Measurements from ENCODE around the gene PTPN9.
"Not testable (repeated sequence)": the region's sequence is repeated elsewhere in the genome, so short reads cannot be mapped to it uniquely, and the experiment has no call there.

DNA sequence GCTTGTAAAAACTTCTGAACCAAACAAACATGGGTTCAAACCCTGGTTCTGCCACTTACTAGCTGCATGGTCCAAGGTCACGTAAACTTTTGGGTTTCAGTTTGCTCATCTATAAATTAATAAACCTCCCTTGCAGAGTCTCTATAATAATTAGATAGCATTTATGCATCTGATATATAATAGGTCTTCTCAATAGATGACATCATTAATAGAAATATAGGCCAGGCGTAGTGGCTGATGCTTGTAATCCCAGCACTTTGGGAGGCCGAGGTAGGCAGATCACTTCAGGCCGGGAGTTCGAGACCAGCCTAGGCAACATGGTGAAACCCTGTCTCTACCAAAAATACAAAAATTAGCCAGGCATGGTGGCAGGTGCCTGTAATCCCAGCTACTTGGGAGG is 102.0 kb downstream of the PTPN9 start:
- TF ChIP-seq, protein P1, sequence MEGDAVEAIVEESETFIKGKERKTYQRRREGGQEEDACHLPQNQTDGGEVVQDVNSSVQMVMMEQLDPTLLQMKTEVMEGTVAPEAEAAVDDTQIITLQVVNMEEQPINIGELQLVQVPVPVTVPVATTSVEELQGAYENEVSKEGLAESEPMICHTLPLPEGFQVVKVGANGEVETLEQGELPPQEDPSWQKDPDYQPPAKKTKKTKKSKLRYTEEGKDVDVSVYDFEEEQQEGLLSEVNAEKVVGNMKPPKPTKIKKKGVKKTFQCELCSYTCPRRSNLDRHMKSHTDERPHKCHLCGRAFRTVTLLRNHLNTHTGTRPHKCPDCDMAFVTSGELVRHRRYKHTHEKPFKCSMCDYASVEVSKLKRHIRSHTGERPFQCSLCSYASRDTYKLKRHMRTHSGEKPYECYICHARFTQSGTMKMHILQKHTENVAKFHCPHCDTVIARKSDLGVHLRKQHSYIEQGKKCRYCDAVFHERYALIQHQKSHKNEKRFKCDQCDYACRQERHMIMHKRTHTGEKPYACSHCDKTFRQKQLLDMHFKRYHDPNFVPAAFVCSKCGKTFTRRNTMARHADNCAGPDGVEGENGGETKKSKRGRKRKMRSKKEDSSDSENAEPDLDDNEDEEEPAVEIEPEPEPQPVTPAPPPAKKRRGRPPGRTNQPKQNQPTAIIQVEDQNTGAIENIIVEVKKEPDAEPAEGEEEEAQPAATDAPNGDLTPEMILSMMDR (conservative IDR thresholded peaks at IDR 0.05; ENCODE audit: low read depth, low read length) = not testable (repeated sequence)
- TF ChIP-seq SMC3 (IDR thresholded peaks at IDR 0.05; ENCODE audit: low read depth, low read length); POLR2A (IDR thresholded peaks at IDR 0.05; ENCODE audit: low read depth, low read length); MAZ (IDR thresholded peaks at IDR 0.05; ENCODE audit: borderline replicate concordance, low read depth, low read length); RAD21 (IDR thresholded peaks at IDR 0.05; ENCODE audit: low read length); RCOR1 (IDR thresholded peaks at IDR 0.05; ENCODE audit: insufficient replicate concordance, low read length); CEBPB (IDR thresholded peaks at IDR 0.05; ENCODE audit: low read depth, low read length); FOS (IDR thresholded peaks at IDR 0.05; ENCODE audit: low read depth, low read length); MXI1 (IDR thresholded peaks at IDR 0.05; ENCODE audit: borderline replicate concordance, low read depth, low read length): not testable (repeated sequence)
- TF ChIP-seq, protein P2, sequence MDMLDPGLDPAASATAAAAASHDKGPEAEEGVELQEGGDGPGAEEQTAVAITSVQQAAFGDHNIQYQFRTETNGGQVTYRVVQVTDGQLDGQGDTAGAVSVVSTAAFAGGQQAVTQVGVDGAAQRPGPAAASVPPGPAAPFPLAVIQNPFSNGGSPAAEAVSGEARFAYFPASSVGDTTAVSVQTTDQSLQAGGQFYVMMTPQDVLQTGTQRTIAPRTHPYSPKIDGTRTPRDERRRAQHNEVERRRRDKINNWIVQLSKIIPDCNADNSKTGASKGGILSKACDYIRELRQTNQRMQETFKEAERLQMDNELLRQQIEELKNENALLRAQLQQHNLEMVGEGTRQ (IDR thresholded peaks at IDR 0.05; ENCODE audit: low read depth, low read length) = not testable (repeated sequence)
